Islet precursor cell (in vitro differentiated cells): ENCODE results near the gene PPM1F.
A peak's percentile ranks its signal among the peaks of the same experiment; 100 is the strongest.
"Not testable (repeated sequence)": the region's sequence is repeated elsewhere in the genome, so short reads cannot be mapped to it uniquely, and the experiment has no call there.

Experiments
- DNase-seq: peaks from one replicate; pipeline ENCODE4 v3.0.0-alpha.2; 2018

Gene PPM1F

GRCh38 chr22:21883930-21884329 lies 68.7 kb downstream of the PPM1F start:
- not testable (repeated sequence) for DNase-seq

- DNase-seq, result not testable (repeated sequence)
These were observed 69.8 kb downstream of the PPM1F start for GRCh38 chr22:21882754-21883333.

DNA sequence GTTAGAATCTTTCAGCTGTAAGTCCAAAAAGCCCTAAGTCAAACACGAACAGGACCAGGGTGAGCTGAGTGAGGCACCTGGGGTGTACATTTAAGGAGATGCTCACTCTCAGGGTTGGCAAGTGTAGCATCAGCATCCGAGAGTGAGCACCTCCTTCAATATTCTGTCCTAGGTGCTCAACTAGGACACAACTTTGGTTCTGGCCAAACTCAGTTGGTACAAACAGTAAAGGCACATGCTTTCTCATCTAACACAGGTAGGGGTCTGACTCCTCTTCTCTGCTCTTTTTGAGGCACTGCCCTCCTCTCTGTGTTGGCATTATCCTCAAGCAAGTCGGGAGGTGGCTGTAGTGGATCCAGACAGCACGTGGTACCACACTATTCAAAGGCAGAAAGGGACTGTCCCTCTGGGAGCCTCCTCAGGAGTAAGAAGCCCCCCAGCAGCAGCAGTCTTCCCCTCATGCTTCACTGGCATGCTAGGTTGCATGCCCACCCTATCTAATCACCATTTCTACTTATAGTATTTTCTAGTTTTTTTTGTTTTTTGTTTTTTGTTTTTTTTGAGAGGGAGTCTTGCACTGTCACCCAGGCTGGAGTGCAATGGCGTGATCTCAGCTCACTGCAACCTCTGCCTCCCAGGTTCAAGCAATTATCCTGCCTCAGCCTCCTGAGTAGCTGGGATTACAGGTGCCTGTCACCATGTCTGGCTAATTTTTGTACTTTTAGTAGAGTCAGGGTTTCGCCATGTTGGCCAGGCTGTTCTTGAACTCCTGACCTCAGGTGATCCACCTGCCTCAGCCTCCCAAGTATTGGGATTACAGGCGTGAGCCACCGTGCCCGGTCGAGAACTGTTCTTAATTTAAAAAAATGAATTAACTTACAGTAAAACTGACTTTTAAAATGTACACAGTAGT lies 70.6 kb downstream of the PPM1F start:
- DNase-seq, result no peak

DNA sequence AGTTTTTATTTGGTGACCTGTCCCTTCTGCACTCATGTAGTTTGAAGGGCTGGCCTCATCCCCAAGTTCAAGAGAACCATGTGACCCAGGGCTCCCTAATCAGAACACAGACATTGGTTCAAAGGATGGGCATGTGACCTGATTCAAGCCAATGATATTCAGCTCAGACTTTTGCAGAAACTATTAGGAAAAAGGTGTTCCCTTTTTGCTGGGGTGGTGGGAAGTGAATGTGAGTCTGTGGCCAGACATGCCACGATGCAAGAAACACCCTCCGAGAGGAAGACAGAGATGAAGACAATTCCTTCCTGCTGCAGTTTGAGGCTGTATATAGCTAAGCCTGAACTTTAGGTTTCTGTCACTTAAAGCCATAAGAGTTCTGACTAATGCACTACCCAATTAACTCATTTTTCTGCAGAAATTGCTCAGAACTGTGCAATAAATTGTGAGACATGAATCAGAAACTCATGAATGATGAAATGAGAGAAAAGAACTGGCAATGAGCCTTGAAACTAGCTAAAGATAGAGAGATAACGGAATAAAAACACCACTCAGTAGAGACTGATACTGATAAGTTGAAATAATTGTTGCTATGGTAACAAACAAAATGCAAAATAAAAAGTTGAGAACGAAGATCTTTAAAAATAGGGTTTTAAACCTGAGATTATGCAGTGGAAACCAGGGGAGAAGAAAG lies 76.0 kb downstream of the PPM1F start:
- peak; percentile 10 for DNase-seq

DNA sequence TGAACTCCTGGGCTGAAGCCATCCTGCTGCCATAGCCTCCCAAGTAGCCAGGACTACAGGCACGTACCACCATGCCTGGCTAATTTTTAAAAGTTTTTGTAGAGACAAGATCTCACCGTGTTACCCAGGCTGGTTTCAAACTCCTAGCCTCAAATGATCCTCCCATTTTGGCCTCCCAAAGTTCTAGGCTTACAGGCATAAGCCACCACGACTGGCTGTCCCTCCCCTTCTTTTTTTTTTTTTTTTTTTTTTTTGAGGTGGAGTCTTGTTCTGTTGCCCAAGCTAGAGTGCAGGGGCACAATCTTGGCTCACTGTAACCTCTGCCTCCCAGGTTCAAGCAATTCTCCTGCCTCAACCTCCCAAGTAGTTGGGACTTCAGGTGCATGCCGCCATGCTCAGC lies 77.7 kb downstream of the PPM1F start:
- not testable (repeated sequence) for DNase-seq

GRCh38 chr22:21873619-21874018 lies 79.0 kb downstream of the PPM1F start:
- DNase-seq, result peak; percentile 15

- DNase-seq, result peak; percentile 29
These were observed 79.9 kb downstream of the PPM1F start for GRCh38 chr22:21872741-21873140.
